Activated B cell treated with CpG ODN at 0.5 μM for 24 hours (primary cell): ENCODE results near the gene SLC26A5. TPM values are rescaled to one million over a fixed set of nuclear protein-coding genes. Genes with fewer than 3 reads are reported as not detected.

Source experiments
- ATAC-seq: fragments of 200-7000 bp; cut with Tn5 transposase; one replicate; pipeline ENCODE4 v1.10.0; 2021; ENCODE audit warnings: low read depth, mild to moderate bottlenecking, moderate library complexity
- CTCF ChIA-PET: fragments of 350-600 bp; sonication (Branson Sonifier 250); formaldehyde crosslinking; loops from one replicate; lab custom pipeline; 2021; ENCODE audit warnings: antibody characterized with exemption; lab: Charles Lee
- POLR2A ChIA-PET: fragments of 350-600 bp; sonication (Branson Sonifier 250); formaldehyde crosslinking; loops from one replicate; lab custom pipeline; 2021; ENCODE audit warnings: antibody characterized with exemption; lab: Charles Lee
- DNase-seq: peaks from one replicate; pipeline ENCODE4 v3.0.0; 2022
- H3K27ac Mint-ChIP-seq: one replicate; pipeline ENCODE4 v1.8.0; 2020; ENCODE audit warnings: mixed read lengths
- H3K27me3 Mint-ChIP-seq: one replicate; pipeline ENCODE4 v1.8.0; 2021; ENCODE audit warnings: mixed read lengths
- H3K36me3 Mint-ChIP-seq: one replicate; pipeline ENCODE4 v1.8.0; 2021; ENCODE audit warnings: low read depth, mixed read lengths
- H3K4me1 Mint-ChIP-seq: one replicate; pipeline ENCODE4 v1.8.0; 2021; ENCODE audit warnings: mixed read lengths
- H3K4me3 Mint-ChIP-seq: one replicate; pipeline ENCODE4 v1.8.0; 2020; ENCODE audit warnings: mild to moderate bottlenecking, mixed read lengths
- H3K9me3 Mint-ChIP-seq: one replicate; pipeline ENCODE4 v1.8.0; 2020; ENCODE audit warnings: mixed read lengths
- intact Hi-C: fragments of 100-400 bp; cut with micrococcal nuclease; formaldehyde crosslinking; loops from one replicate; pipeline ENCODE4 v1.15.1; 2024
- total RNA-seq: library from RNA; stranded (reverse); gene quantifications from 2 replicates; pipeline ENCODE4 v1.2.3, GENCODE V29; 2022
- TF ChIP-seq, protein P1 (sequence below): fragments of 200-600 bp; IDR thresholded peaks from one replicate; pipeline ENCODE4 v1.8.0; 2022; ENCODE audit warnings: antibody characterized with exemption, mild to moderate bottlenecking

The SLC26A5 gene
- total RNA-seq, 1 donor from 2014 or later = not detected

DNA sequence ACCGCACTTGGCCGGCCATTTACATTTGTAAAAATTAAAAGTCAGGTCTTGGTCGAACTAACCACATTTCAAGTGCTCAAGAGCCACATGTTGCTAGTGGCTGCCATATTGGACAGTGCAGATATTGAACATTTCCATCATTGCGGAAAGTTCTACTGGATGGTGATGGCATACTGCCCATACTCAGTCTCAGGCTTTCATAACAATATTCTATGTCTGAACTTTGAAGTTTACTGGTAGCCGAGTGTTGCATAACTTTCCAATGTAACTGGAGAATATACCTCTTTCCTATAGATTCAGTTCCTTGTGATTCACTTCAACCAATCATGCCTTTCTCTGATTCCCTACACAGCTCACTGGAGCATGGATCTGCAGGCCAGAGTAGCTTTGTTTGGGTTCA lies 54.9 kb downstream of the SLC26A5 start:
- CTCF ChIA-PET = no interaction called here
- Mint-ChIP-seq H3K4me3 (no peak overlapping the region), H3K36me3 (no peaks in the 10 kb centered on the region), H3K9me3 (no peaks in the 10 kb centered on the region), H3K27ac (no peak overlapping the region), H3K27me3 (peaks cover 11% of the 10 kb centered on the region), H3K4me1 (no peaks in the 10 kb centered on the region)
- POLR2A ChIA-PET = no interaction called here
- DNase-seq (no peak), ATAC-seq (no peak)
- TF ChIP-seq, protein P1, sequence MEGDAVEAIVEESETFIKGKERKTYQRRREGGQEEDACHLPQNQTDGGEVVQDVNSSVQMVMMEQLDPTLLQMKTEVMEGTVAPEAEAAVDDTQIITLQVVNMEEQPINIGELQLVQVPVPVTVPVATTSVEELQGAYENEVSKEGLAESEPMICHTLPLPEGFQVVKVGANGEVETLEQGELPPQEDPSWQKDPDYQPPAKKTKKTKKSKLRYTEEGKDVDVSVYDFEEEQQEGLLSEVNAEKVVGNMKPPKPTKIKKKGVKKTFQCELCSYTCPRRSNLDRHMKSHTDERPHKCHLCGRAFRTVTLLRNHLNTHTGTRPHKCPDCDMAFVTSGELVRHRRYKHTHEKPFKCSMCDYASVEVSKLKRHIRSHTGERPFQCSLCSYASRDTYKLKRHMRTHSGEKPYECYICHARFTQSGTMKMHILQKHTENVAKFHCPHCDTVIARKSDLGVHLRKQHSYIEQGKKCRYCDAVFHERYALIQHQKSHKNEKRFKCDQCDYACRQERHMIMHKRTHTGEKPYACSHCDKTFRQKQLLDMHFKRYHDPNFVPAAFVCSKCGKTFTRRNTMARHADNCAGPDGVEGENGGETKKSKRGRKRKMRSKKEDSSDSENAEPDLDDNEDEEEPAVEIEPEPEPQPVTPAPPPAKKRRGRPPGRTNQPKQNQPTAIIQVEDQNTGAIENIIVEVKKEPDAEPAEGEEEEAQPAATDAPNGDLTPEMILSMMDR = no peak
- intact Hi-C loops = no loop called here

GRCh38 chr7:103389263-103389662 lies 56.7 kb downstream of the SLC26A5 start:
- no peak for DNase-seq
- TF ChIP-seq, protein P1 = no peak
- no peak overlapping the region for H3K4me3 Mint-ChIP-seq
- peaks cover 12% of the 10 kb centered on the region for H3K27me3 Mint-ChIP-seq
- intact Hi-C loops = no loop called here
- POLR2A ChIA-PET = no interaction called here
- no peaks in the 10 kb centered on the region for H3K9me3 Mint-ChIP-seq
- no peak overlapping the region for H3K27ac Mint-ChIP-seq
- CTCF ChIA-PET = no interaction called here
- no peak for ATAC-seq
- H3K36me3 Mint-ChIP-seq = no peaks in the 10 kb centered on the region
- no peaks in the 10 kb centered on the region for H3K4me1 Mint-ChIP-seq

GRCh38 chr7:103388469-103389140 lies 57.4 kb downstream of the SLC26A5 start:
- Mint-ChIP-seq H3K27ac (no peak overlapping the region), H3K9me3 (no peaks in the 10 kb centered on the region), H3K36me3 (no peaks in the 10 kb centered on the region), H3K4me1 (no peaks in the 10 kb centered on the region), H3K27me3 (peaks cover 12% of the 10 kb centered on the region), H3K4me3 (no peak overlapping the region)
- no peak for ATAC-seq
- intact Hi-C loops = no loop called here
- ChIA-PET CTCF (no interaction called here), POLR2A (no interaction called here)
- DNase-seq = no peak
- TF ChIP-seq, protein P1 = no peak

DNA sequence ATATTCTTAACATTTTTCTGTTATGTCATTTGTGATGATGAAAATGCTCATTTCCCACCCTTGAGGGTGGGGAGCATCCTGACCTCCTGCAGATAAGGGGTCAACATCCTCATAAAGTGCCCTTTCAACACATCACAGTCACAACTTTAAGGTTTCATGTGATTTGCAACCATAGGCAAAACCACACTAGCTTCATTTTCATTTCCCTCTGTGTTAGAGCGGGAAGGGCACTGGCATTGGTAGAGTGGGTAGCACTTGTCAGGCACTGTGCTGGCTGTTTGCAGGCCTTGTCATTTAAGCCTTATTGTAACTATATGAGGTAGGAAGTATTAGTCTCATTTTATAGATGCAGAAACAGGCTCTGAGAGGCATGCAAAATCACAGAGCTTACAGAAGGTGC lies 58.8 kb downstream of the SLC26A5 start:
- intact Hi-C loops = no loop called here
- H3K4me1 Mint-ChIP-seq = no peaks in the 10 kb centered on the region
- H3K27ac Mint-ChIP-seq = no peak overlapping the region
- TF ChIP-seq, protein P1 = no peak
- no peak for ATAC-seq
- H3K9me3 Mint-ChIP-seq = no peaks in the 10 kb centered on the region
- CTCF ChIA-PET = no interaction called here
- H3K27me3 Mint-ChIP-seq = peaks cover 12% of the 10 kb centered on the region
- H3K4me3 Mint-ChIP-seq = no peak overlapping the region
- no peak for DNase-seq
- H3K36me3 Mint-ChIP-seq = no peaks in the 10 kb centered on the region
- POLR2A ChIA-PET = no interaction called here

DNA sequence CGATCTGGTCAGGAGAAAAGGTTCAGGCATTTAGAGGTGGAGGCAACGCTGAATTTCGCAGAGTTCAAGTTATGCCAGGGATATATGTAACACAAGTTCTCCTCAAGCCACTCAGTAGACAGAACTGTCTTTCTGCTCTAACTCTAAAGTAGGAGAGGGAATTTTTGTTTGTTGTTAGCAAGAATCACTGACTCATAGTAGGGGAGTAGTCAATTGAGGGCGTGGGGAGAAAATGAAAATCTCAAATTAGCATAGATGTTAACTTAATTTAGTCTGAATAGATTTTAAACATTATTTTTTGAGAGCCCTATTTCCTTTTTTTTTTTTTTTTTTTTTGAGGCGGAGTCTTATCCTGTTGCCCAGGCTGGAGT lies 64.0 kb downstream of the SLC26A5 start:
- no peak for ATAC-seq
- CTCF ChIA-PET = no interaction called here
- intact Hi-C loops = no loop called here

More for the DNA sequence above, 64.0 kb downstream of the SLC26A5 start:
- TF ChIP-seq, protein P1 = no peak
- H3K9me3 Mint-ChIP-seq = no peaks in the 10 kb centered on the region
- DNase-seq = no peak
- no peak overlapping the region for H3K27ac Mint-ChIP-seq
- H3K4me1 Mint-ChIP-seq = no peaks in the 10 kb centered on the region
- H3K27me3 Mint-ChIP-seq = peaks cover 7% of the 10 kb centered on the region
- no peaks in the 10 kb centered on the region for H3K36me3 Mint-ChIP-seq
- POLR2A ChIA-PET = no interaction called here
- H3K4me3 Mint-ChIP-seq = no peak overlapping the region
